SK-N-SH treated with all-trans-retinoic acid at 6 μM for 48 hours (cell line): ENCODE results near the gene NBEA.
A peak's percentile ranks its signal among the peaks of the same experiment; 100 is the strongest.

Experiments used
- ATAC-seq: fragments of 200-7000 bp; cut with Tn5 transposase; 3 replicates; pipeline ENCODE4 v1.9.1; 2020; ENCODE audit warnings: mild to moderate bottlenecking, moderate library complexity
- ARNTL ChIP-seq: fragments of 450-650 bp; formaldehyde crosslinking; IDR thresholded peaks from 2 replicates; pipeline ENCODE4 v1.5.0; 2020; ENCODE audit warnings: low read depth, mild to moderate bottlenecking, moderate library complexity, borderline replicate concordance
- BACH2 ChIP-seq: fragments of 250-450 bp; sonication (Bioruptor Pico); IDR thresholded peaks from 2 replicates; pipeline ENCODE4 v1.9.0; 2021; ENCODE audit warnings: mild to moderate bottlenecking, borderline replicate concordance
- CSDC2 ChIP-seq: fragments of 250-450 bp; sonication (Bioruptor Pico); IDR thresholded peaks from 2 replicates; pipeline ENCODE4 v1.5.0; 2020; ENCODE audit warnings: mild to moderate bottlenecking, moderate library complexity
- ESRRG ChIP-seq: fragments of 250-450 bp; sonication (Bioruptor Pico); IDR thresholded peaks from 2 replicates; pipeline ENCODE4 v1.6.1; 2021; ENCODE audit warnings: mild to moderate bottlenecking
- GLIS3 ChIP-seq: fragments of 250-450 bp; sonication (Bioruptor Pico); IDR thresholded peaks from 2 replicates; pipeline ENCODE4 v1.5.0; 2020; ENCODE audit warnings: mild to moderate bottlenecking, moderate library complexity
- ISL1 ChIP-seq: fragments of 250-450 bp; sonication (Bioruptor Pico); IDR thresholded peaks from 2 replicates; pipeline ENCODE4 v2.1.2; 2022; ENCODE audit warnings: mild to moderate bottlenecking, moderate library complexity
- OSR1 ChIP-seq: fragments of 250-450 bp; sonication (Bioruptor Pico); IDR thresholded peaks from 2 replicates; pipeline ENCODE4 v1.8.0; 2022; ENCODE audit warnings: moderate library complexity, mild to moderate bottlenecking, inconsistent platforms
- PATZ1 ChIP-seq: fragments of 250-450 bp; sonication (Bioruptor Pico); IDR thresholded peaks from 2 replicates; pipeline ENCODE4 v1.8.0; 2020; ENCODE audit warnings: mild to moderate bottlenecking, moderate library complexity, borderline replicate concordance
- PPARA ChIP-seq: fragments of 250-450 bp; sonication (Bioruptor Pico); IDR thresholded peaks from 2 replicates; pipeline ENCODE4 v1.5.0; 2020; ENCODE audit warnings: mild to moderate bottlenecking, borderline replicate concordance
- RARB ChIP-seq: fragments of 250-450 bp; sonication (Bioruptor Pico); IDR thresholded peaks from 2 replicates; pipeline ENCODE4 v1.8.0; 2021; ENCODE audit warnings: mild to moderate bottlenecking, moderate library complexity
- SNAI2 ChIP-seq: fragments of 250-450 bp; sonication (Bioruptor Pico); IDR thresholded peaks from 2 replicates; pipeline ENCODE4 v1.5.0; 2020; ENCODE audit warnings: mild to moderate bottlenecking, moderate library complexity
- TCF4 ChIP-seq: fragments of 250-450 bp; sonication (Bioruptor Pico); IDR thresholded peaks from 2 replicates; pipeline ENCODE4 v1.8.0; 2021; ENCODE audit warnings: mild to moderate bottlenecking, moderate library complexity, borderline replicate concordance
- TOX ChIP-seq: fragments of 250-450 bp; sonication (Bioruptor Pico); IDR thresholded peaks from 2 replicates; pipeline ENCODE4 v1.8.0; 2021; ENCODE audit warnings: mild to moderate bottlenecking, moderate library complexity, borderline replicate concordance
- ZC3H10 ChIP-seq: fragments of 250-450 bp; sonication (Bioruptor Pico); IDR thresholded peaks from 2 replicates; pipeline ENCODE4 v1.5.1; 2021; ENCODE audit warnings: mild to moderate bottlenecking, moderate library complexity
- ZFP3 ChIP-seq: fragments of 250-450 bp; sonication (Bioruptor Pico); IDR thresholded peaks from 2 replicates; pipeline ENCODE4 v1.5.0; 2020; ENCODE audit warnings: mild to moderate bottlenecking, moderate library complexity
- ZFP30 ChIP-seq: fragments of 450-650 bp; formaldehyde crosslinking; IDR thresholded peaks from 2 replicates; pipeline ENCODE4 v1.5.0; 2022; ENCODE audit warnings: mild to moderate bottlenecking, moderate library complexity
- ZNF565 ChIP-seq: fragments of 450-650 bp; formaldehyde crosslinking; conservative IDR thresholded peaks from 2 replicates; pipeline ENCODE4 v1.5.0; 2020; ENCODE audit warnings: low read depth, mild to moderate bottlenecking, moderate library complexity
- ZNF8 ChIP-seq: fragments of 450-650 bp; formaldehyde crosslinking; IDR thresholded peaks from 2 replicates; pipeline ENCODE4 v1.5.0; 2020; ENCODE audit warnings: mild to moderate bottlenecking, moderate library complexity
- TF ChIP-seq, protein P1 (sequence below): fragments of 250-450 bp; sonication (Bioruptor Pico); IDR thresholded peaks from 2 replicates; pipeline ENCODE4 v1.5.0; 2020; ENCODE audit warnings: mild to moderate bottlenecking, moderate library complexity
- TF ChIP-seq, protein P2 (sequence below): fragments of 250-450 bp; sonication (Bioruptor Pico); IDR thresholded peaks from 2 replicates; pipeline ENCODE4 v1.5.1; 2020; ENCODE audit warnings: low read depth, mild to moderate bottlenecking, moderate library complexity
- TF ChIP-seq, protein P3 (sequence below): fragments of 250-450 bp; sonication (Bioruptor Pico); IDR thresholded peaks from 2 replicates; pipeline ENCODE4 v1.5.1; 2021; ENCODE audit warnings: mild to moderate bottlenecking, moderate library complexity
- TF ChIP-seq, protein P4 (sequence below): fragments of 250-450 bp; sonication (Bioruptor Pico); IDR thresholded peaks from 2 replicates; pipeline ENCODE4 v1.8.0; 2021; ENCODE audit warnings: low read depth, mild to moderate bottlenecking, moderate library complexity, borderline replicate concordance

NBEA gene

GRCh38 chr13:35621989-35622388, 679.9 kb downstream of the NBEA start:
- ATAC-seq, result no peak
- TF ChIP-seq TOX (CRISPR knock-in tag), result no peak
- TF ChIP-seq RARB (CRISPR knock-in tag), result no peak
- TF ChIP-seq, protein P1, sequence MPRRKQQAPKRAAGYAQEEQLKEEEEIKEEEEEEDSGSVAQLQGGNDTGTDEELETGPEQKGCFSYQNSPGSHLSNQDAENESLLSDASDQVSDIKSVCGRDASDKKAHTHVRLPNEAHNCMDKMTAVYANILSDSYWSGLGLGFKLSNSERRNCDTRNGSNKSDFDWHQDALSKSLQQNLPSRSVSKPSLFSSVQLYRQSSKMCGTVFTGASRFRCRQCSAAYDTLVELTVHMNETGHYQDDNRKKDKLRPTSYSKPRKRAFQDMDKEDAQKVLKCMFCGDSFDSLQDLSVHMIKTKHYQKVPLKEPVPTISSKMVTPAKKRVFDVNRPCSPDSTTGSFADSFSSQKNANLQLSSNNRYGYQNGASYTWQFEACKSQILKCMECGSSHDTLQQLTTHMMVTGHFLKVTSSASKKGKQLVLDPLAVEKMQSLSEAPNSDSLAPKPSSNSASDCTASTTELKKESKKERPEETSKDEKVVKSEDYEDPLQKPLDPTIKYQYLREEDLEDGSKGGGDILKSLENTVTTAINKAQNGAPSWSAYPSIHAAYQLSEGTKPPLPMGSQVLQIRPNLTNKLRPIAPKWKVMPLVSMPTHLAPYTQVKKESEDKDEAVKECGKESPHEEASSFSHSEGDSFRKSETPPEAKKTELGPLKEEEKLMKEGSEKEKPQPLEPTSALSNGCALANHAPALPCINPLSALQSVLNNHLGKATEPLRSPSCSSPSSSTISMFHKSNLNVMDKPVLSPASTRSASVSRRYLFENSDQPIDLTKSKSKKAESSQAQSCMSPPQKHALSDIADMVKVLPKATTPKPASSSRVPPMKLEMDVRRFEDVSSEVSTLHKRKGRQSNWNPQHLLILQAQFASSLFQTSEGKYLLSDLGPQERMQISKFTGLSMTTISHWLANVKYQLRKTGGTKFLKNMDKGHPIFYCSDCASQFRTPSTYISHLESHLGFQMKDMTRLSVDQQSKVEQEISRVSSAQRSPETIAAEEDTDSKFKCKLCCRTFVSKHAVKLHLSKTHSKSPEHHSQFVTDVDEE (CRISPR knock-in tag), result no peak
- no peak for TF ChIP-seq ESRRG (CRISPR knock-in tag)
- TF ChIP-seq ZC3H10 (CRISPR knock-in tag), result no peak
- no peak for TF ChIP-seq PPARA
- no peak for TF ChIP-seq ZFP3 (CRISPR knock-in tag)
- no peak for TF ChIP-seq OSR1 (CRISPR knock-in tag)
- no peak for TF ChIP-seq TCF4 (CRISPR knock-in tag)

- ATAC-seq, result no peak
- no peak for TF ChIP-seq OSR1 (CRISPR knock-in tag)
- TF ChIP-seq ZFP30 (CRISPR knock-in tag), result no peak
- TF ChIP-seq PATZ1 (CRISPR knock-in tag), result no peak
- TF ChIP-seq, protein P2, sequence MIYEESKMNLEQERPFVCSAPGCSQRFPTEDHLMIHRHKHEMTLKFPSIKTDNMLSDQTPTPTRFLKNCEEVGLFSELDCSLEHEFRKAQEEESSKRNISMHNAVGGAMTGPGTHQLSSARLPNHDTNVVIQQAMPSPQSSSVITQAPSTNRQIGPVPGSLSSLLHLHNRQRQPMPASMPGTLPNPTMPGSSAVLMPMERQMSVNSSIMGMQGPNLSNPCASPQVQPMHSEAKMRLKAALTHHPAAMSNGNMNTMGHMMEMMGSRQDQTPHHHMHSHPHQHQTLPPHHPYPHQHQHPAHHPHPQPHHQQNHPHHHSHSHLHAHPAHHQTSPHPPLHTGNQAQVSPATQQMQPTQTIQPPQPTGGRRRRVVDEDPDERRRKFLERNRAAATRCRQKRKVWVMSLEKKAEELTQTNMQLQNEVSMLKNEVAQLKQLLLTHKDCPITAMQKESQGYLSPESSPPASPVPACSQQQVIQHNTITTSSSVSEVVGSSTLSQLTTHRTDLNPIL, result no peak
- TF ChIP-seq TCF4 (CRISPR knock-in tag), result no peak
- no peak for TF ChIP-seq ZNF8 (CRISPR knock-in tag)
- no peak for TF ChIP-seq TOX (CRISPR knock-in tag)
- no peak for TF ChIP-seq GLIS3
- no peak for TF ChIP-seq ZC3H10 (CRISPR knock-in tag)
- TF ChIP-seq RARB (CRISPR knock-in tag), result no peak
- no peak for TF ChIP-seq ZFP3 (CRISPR knock-in tag)
- TF ChIP-seq, all 23 proteins: peak for 0
These were observed 687.0 kb downstream of the NBEA start for GRCh38 chr13:35629026-35629425.

GRCh38 chr13:35630551-35631275, 688.6 kb downstream of the NBEA start:
- peak; percentile 99 for ATAC-seq
- TF ChIP-seq ZFP30 (CRISPR knock-in tag) (no peak), PPARA (no peak), ZFP3 (CRISPR knock-in tag) (no peak), CSDC2 (no peak), GLIS3 (no peak), ZNF565 (CRISPR knock-in tag) (no peak), ZNF8 (CRISPR knock-in tag) (no peak), ARNTL (CRISPR knock-in tag) (no peak), SNAI2 (CRISPR knock-in tag) (no peak), ISL1 (CRISPR knock-in tag) (no peak), BACH2 (CRISPR knock-in tag) (no peak), RARB (CRISPR knock-in tag) (no peak), TOX (CRISPR knock-in tag) (no peak)
- TF ChIP-seq, protein P3, sequence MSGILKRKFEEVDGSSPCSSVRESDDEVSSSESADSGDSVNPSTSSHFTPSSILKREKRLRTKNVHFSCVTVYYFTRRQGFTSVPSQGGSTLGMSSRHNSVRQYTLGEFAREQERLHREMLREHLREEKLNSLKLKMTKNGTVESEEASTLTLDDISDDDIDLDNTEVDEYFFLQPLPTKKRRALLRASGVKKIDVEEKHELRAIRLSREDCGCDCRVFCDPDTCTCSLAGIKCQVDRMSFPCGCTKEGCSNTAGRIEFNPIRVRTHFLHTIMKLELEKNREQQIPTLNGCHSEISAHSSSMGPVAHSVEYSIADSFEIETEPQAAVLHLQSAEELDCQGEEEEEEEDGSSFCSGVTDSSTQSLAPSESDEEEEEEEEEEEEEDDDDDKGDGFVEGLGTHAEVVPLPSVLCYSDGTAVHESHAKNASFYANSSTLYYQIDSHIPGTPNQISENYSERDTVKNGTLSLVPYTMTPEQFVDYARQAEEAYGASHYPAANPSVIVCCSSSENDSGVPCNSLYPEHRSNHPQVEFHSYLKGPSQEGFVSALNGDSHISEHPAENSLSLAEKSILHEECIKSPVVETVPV, result no peak
- TF ChIP-seq, protein P1 (CRISPR knock-in tag), result no peak
- TF ChIP-seq, protein P2, result no peak
- TF ChIP-seq, protein P4, sequence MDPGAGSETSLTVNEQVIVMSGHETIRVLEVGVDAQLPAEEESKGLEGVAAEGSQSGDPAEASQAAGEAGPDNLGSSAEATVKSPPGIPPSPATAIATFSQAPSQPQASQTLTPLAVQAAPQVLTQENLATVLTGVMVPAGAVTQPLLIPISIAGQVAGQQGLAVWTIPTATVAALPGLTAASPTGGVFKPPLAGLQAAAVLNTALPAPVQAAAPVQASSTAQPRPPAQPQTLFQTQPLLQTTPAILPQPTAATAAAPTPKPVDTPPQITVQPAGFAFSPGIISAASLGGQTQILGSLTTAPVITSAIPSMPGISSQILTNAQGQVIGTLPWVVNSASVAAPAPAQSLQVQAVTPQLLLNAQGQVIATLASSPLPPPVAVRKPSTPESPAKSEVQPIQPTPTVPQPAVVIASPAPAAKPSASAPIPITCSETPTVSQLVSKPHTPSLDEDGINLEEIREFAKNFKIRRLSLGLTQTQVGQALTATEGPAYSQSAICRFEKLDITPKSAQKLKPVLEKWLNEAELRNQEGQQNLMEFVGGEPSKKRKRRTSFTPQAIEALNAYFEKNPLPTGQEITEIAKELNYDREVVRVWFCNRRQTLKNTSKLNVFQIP, result no peak
